HCT116 (cell line): ENCODE results near the gene FUCA2.

Source experiments
- CEBPB ChIP-seq: IDR thresholded peaks from 2 replicates; pipeline ENCODE4 v1.6.1; 2012; ENCODE audit warnings: low read depth
- EGR1 ChIP-seq: IDR thresholded peaks from 2 replicates; pipeline ENCODE4 v1.6.1; 2012; ENCODE audit warnings: low read depth
- EZH2 ChIP-seq: fragments of 200-600 bp; sonication (generic); IDR thresholded peaks from 2 replicates; pipeline ENCODE4 v1.6.1; 2017; ENCODE audit warnings: antibody characterized with exemption, mixed run types
- EZH2phosphoT487 ChIP-seq: fragments of 200-600 bp; IDR thresholded peaks from 2 replicates; pipeline ENCODE4 v1.6.1; 2018; ENCODE audit warnings: antibody characterized with exemption, borderline replicate concordance
- FOSL1 ChIP-seq: IDR thresholded peaks from 2 replicates; pipeline ENCODE4 v1.6.1; 2012; ENCODE audit warnings: low read depth
- JUND ChIP-seq: IDR thresholded peaks from 2 replicates; pipeline ENCODE4 v1.6.1; 2012
- POLR2A ChIP-seq: IDR thresholded peaks from 2 replicates; pipeline ENCODE4 v1.7.0; 2011; ENCODE audit warnings: borderline replicate concordance; ENCODE audit not compliant: insufficient read depth, insufficient read length; ENCODE audit errors: extremely low read depth
- SIN3A ChIP-seq: IDR thresholded peaks from 2 replicates; pipeline ENCODE4 v1.6.1; 2012; ENCODE audit warnings: low read depth
- YY1 ChIP-seq: IDR thresholded peaks from 2 replicates; pipeline ENCODE4 v1.6.1; 2011; ENCODE audit warnings: low read length, low read depth, moderate library complexity, mild to moderate bottlenecking; ENCODE audit not compliant: insufficient replicate concordance; ENCODE audit errors: extremely low read depth
- TF ChIP-seq, protein P1 (sequence below): IDR thresholded peaks from 2 replicates; pipeline ENCODE4 v1.6.1; 2012
- TF ChIP-seq, protein P2 (sequence below), 3 experiments: fragments of 200-600 bp in 1 of 3; sonication (generic) in 1 of 3; IDR thresholded peaks in 2 of 3; conservative IDR thresholded peaks in 1 of 3; 2 replicates each; pipeline ENCODE4 v1.5.1; 2012 to 2017; ENCODE audit warnings: low read depth in 2 of 3, low read length in 2 of 3, antibody characterized with exemption in 1 of 3, borderline replicate concordance in 1 of 3, control low read depth in 1 of 3, mild to moderate bottlenecking in 1 of 3, mixed read lengths in 1 of 3, mixed run types in 1 of 3, moderate library complexity in 1 of 3; ENCODE audit not compliant: insufficient read depth in 1 of 3

GRCh38 chr6:143498428-143498827 is 13.1 kb downstream of the FUCA2 start:
- TF ChIP-seq CEBPB (no peak), EGR1 (no peak), EZH2phosphoT487 (no peak), EZH2 (no peak), FOSL1 (no peak), YY1 (no peak), POLR2A (no peak), JUND (no peak), SIN3A (no peak)
- TF ChIP-seq, protein P1, sequence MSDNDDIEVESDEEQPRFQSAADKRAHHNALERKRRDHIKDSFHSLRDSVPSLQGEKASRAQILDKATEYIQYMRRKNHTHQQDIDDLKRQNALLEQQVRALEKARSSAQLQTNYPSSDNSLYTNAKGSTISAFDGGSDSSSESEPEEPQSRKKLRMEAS = no peak
- TF ChIP-seq, protein P2, sequence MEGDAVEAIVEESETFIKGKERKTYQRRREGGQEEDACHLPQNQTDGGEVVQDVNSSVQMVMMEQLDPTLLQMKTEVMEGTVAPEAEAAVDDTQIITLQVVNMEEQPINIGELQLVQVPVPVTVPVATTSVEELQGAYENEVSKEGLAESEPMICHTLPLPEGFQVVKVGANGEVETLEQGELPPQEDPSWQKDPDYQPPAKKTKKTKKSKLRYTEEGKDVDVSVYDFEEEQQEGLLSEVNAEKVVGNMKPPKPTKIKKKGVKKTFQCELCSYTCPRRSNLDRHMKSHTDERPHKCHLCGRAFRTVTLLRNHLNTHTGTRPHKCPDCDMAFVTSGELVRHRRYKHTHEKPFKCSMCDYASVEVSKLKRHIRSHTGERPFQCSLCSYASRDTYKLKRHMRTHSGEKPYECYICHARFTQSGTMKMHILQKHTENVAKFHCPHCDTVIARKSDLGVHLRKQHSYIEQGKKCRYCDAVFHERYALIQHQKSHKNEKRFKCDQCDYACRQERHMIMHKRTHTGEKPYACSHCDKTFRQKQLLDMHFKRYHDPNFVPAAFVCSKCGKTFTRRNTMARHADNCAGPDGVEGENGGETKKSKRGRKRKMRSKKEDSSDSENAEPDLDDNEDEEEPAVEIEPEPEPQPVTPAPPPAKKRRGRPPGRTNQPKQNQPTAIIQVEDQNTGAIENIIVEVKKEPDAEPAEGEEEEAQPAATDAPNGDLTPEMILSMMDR (IDR thresholded peaks at IDR 0.05 in 2 of 3, conservative IDR thresholded peaks at IDR 0.05 in 1 of 3; ENCODE audit: borderline replicate concordance in 1 of 3, insufficient read depth in 1 of 3, low read depth in 2 of 3, low read length in 2 of 3) = no peak
